ENCODE data around the gene SLC13A3. TPM values are rescaled to one million over a fixed set of nuclear protein-coding genes. Genes with fewer than 3 reads are reported as not detected.
A peak's percentile ranks its signal among the peaks of the same experiment; 100 is the strongest.

SLC13A3 gene
- total RNA-seq, 1 donor from 2014 or later = 0.90 TPM

- Mint-ChIP-seq H3K27me3 (ENCODE audit: unreplicated experiment) (peaks cover 2% of the 10 kb centered on the region), H3K9me3 (ENCODE audit: unreplicated experiment) (no peaks in the 10 kb centered on the region), H3K4me3 (ENCODE audit: unreplicated experiment) (peak overlapping the region; percentile 91), H3K4me1 (ENCODE audit: unreplicated experiment) (peaks cover 16% of the 10 kb centered on the region), H3K36me3 (ENCODE audit: low read depth, unreplicated experiment) (peaks cover 10% of the 10 kb centered on the region), H3K27ac (ENCODE audit: unreplicated experiment) (peak overlapping the region; percentile 89)
- TF ChIP-seq CTCF (IDR thresholded peaks at IDR 0.05; ENCODE audit: unreplicated experiment) = no peak
- no peak for DNase-seq (ENCODE audit: low spot score)
Measured at GRCh38 chr20:46690219-46691106, 39.2 kb upstream of the SLC13A3 start.

- Mint-ChIP-seq H3K36me3 (ENCODE audit: low read depth, unreplicated experiment) (peaks cover 10% of the 10 kb centered on the region), H3K27ac (ENCODE audit: unreplicated experiment) (peak overlapping the region; percentile 94), H3K9me3 (ENCODE audit: unreplicated experiment) (no peaks in the 10 kb centered on the region), H3K4me3 (ENCODE audit: unreplicated experiment) (peak overlapping the region; percentile 91), H3K27me3 (ENCODE audit: unreplicated experiment) (peaks cover 2% of the 10 kb centered on the region), H3K4me1 (ENCODE audit: unreplicated experiment) (peaks cover 16% of the 10 kb centered on the region)
- TF ChIP-seq CTCF (IDR thresholded peaks at IDR 0.05; ENCODE audit: unreplicated experiment) = no peak
- no peak for DNase-seq (ENCODE audit: low spot score)
Measured at GRCh38 chr20:46689754-46690085, 38.5 kb upstream of the SLC13A3 start.

GRCh38 chr20:46689082-46689753 lies 38.0 kb upstream of the SLC13A3 start, which contains the start of gene TP53RK:
TP53RK (minus strand) TSS chr20:46689444; CDS start chr20:46689414, 30 bp downstream.
- peaks cover 10% of the 10 kb centered on the region for H3K36me3 Mint-ChIP-seq (ENCODE audit: low read depth, unreplicated experiment)

GRCh38 chr20:46688151-46689081 lies 37.2 kb upstream of the SLC13A3 start:
- H3K27me3 Mint-ChIP-seq (ENCODE audit: unreplicated experiment) = no peaks in the 10 kb centered on the region
- H3K4me1 Mint-ChIP-seq (ENCODE audit: unreplicated experiment) = peaks cover 23% of the 10 kb centered on the region
- peaks cover 10% of the 10 kb centered on the region for H3K36me3 Mint-ChIP-seq (ENCODE audit: low read depth, unreplicated experiment)
- no peak for DNase-seq (ENCODE audit: low spot score)
- H3K9me3 Mint-ChIP-seq (ENCODE audit: unreplicated experiment) = no peaks in the 10 kb centered on the region
- no peak for TF ChIP-seq CTCF (IDR thresholded peaks at IDR 0.05; ENCODE audit: unreplicated experiment)
- H3K4me3 Mint-ChIP-seq (ENCODE audit: unreplicated experiment) = peak overlapping the region; percentile 96
- H3K27ac Mint-ChIP-seq (ENCODE audit: unreplicated experiment) = peak overlapping the region; percentile 87

More at GRCh38 chr20:46689082-46689753, 38.0 kb upstream of the SLC13A3 start, which contains the start of gene TP53RK:
- H3K9me3 Mint-ChIP-seq (ENCODE audit: unreplicated experiment) = no peaks in the 10 kb centered on the region
- peak; percentile 95 for DNase-seq (ENCODE audit: low spot score)
- TF ChIP-seq CTCF (IDR thresholded peaks at IDR 0.05; ENCODE audit: unreplicated experiment) = peak; percentile 38
- H3K27me3 Mint-ChIP-seq (ENCODE audit: unreplicated experiment) = no peaks in the 10 kb centered on the region
- peak within 1 kb of the TSS; percentile 96 for H3K4me3 Mint-ChIP-seq (ENCODE audit: unreplicated experiment)
- peak within 1 kb of the TSS; percentile 94 for H3K27ac Mint-ChIP-seq (ENCODE audit: unreplicated experiment)
- H3K4me1 Mint-ChIP-seq (ENCODE audit: unreplicated experiment) = peaks cover 15% of the 10 kb centered on the region

Measured in endothelial cell (in vitro differentiated cells).